Sigmoid colon (tissue), 7 donors: ENCODE measurements around the gene CYTH4. TPM values are rescaled to one million over a fixed set of nuclear protein-coding genes. Genes with fewer than 3 reads are reported as not detected.

Experiments
- DNase-seq: peaks from one replicate; pipeline ENCODE4 v3.0.0-alpha.2; 2019
- H3K27ac ChIP-seq, 4 donors: fragments of 200-600 bp; sonication (generic); one replicate each; pipeline ENCODE4 v1.5.1; 2016 to 2019; ENCODE audit warnings: mild to moderate bottlenecking in 1 of 4
- H3K27me3 ChIP-seq, 3 donors: fragments of 200-600 bp; sonication (generic); one replicate each; pipeline ENCODE4 v1.5.1; 2019; ENCODE audit warnings: mild to moderate bottlenecking in 1 of 3
- H3K36me3 ChIP-seq, 4 donors: fragments of 200-600 bp; sonication (generic); one replicate each; pipeline ENCODE4 v1.5.1; 2016 to 2019
- H3K4me1 ChIP-seq, 4 donors: fragments of 200-600 bp; sonication (generic); one replicate each; pipeline ENCODE4 v1.5.1; 2017 to 2019
- H3K4me3 ChIP-seq, 4 donors: fragments of 200-600 bp; sonication (generic); one replicate each; pipeline ENCODE4 v1.5.1; 2017 to 2019; ENCODE audit warnings: mild to moderate bottlenecking in 2 of 4, moderate library complexity in 1 of 4
- H3K9me3 ChIP-seq, 4 donors: fragments of 200-600 bp in 3 of 4; sonication (generic) in 3 of 4; one replicate each; pipeline versions ENCODE4 v1.5.1 to v1.6.1; 2013 to 2019
- EP300 ChIP-seq, 4 donors: sonication (generic); formaldehyde crosslinking; IDR thresholded peaks; one replicate each; pipeline ENCODE4 v1.6.1; 2017; ENCODE audit warnings: antibody characterized with exemption in 4 of 4
- POLR2A ChIP-seq, 2 donors: fragments of 450-650 bp; IDR thresholded peaks; one replicate each; pipeline ENCODE4 v1.6.1; 2016; ENCODE audit warnings: antibody characterized with exemption in 2 of 2, mild to moderate bottlenecking in 2 of 2, moderate library complexity in 2 of 2
- POLR2AphosphoS5 ChIP-seq, 4 donors: sonication (generic); formaldehyde crosslinking; IDR thresholded peaks; one replicate each; pipeline ENCODE4 v1.6.1; 2017; ENCODE audit warnings: antibody characterized with exemption in 4 of 4
- WGBS, 2 donors: extraction: QIAGEN DNeasy Blood & Tissue Kit; methylation state at CpG; one replicate each; pipeline ENCODE4 v1.1.7; 2013; 5-methylcytosine and 5-hydroxymethylcytosine counted together
- intact Hi-C: fragments of 100-400 bp; cut with DNase I; formaldehyde crosslinking; loops from one replicate; pipeline ENCODE4 v1.15.1; 2023
- polyA plus RNA-seq, 3 donors: library from polyadenylated mRNA; stranded (reverse); fragments of 200-250 nt; gene quantifications; one replicate each; pipeline ENCODE4 v1.2.3, GENCODE V29; 2013
- total RNA-seq, 4 donors: library from RNA; depleted of rRNA; stranded (reverse); fragments of >200 nt; gene quantifications; one replicate each; pipeline ENCODE4 v1.1.0, GENCODE V29; 2016
- TF ChIP-seq, protein P1 (sequence below), 4 experiments: fragments of 450-650 bp in 3 of 4; fragments of 200-600 bp in 1 of 4; IDR thresholded peaks; one replicate each; pipeline ENCODE4 v1.5.1; 2016 to 2019; ENCODE audit warnings: antibody characterized with exemption in 4 of 4, mild to moderate bottlenecking in 3 of 4, moderate library complexity in 2 of 4
- donor health status: healthy with polysubstance abuse.
- donor health status: Bipolar disorder and iron deficiency.
- donor health status: healthy.

The CYTH4 gene
- total and polyA plus RNA-seq, 7 donors = 4.2 to 22.0 (median 7.2) TPM

GRCh38 chr22:37279331-37280181 is 2.8 kb upstream of the CYTH4 start:
- WGBS, 2 donors = 69 to 71% methylated on average over 17 of the region's 17 CpGs
- Histone ChIP-seq H3K4me3 (no peak overlapping the region), H3K27me3 (peaks cover 0 to 73% (median 21%) of the 10 kb centered on the region in 3 donors), H3K36me3 (no peaks in the 10 kb centered on the region), H3K9me3 (no peaks in the 10 kb centered on the region), H3K27ac (no peak overlapping the region), H3K4me1 (peaks cover 0 to 2% (median 0%) of the 10 kb centered on the region in 4 donors)
- no peak for TF ChIP-seq POLR2A (IDR thresholded peaks at IDR 0.05)
- TF ChIP-seq POLR2AphosphoS5 (IDR thresholded peaks at IDR 0.05) = no peak
- TF ChIP-seq, protein P1, sequence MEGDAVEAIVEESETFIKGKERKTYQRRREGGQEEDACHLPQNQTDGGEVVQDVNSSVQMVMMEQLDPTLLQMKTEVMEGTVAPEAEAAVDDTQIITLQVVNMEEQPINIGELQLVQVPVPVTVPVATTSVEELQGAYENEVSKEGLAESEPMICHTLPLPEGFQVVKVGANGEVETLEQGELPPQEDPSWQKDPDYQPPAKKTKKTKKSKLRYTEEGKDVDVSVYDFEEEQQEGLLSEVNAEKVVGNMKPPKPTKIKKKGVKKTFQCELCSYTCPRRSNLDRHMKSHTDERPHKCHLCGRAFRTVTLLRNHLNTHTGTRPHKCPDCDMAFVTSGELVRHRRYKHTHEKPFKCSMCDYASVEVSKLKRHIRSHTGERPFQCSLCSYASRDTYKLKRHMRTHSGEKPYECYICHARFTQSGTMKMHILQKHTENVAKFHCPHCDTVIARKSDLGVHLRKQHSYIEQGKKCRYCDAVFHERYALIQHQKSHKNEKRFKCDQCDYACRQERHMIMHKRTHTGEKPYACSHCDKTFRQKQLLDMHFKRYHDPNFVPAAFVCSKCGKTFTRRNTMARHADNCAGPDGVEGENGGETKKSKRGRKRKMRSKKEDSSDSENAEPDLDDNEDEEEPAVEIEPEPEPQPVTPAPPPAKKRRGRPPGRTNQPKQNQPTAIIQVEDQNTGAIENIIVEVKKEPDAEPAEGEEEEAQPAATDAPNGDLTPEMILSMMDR (IDR thresholded peaks at IDR 0.05) = no peak
- no peak for TF ChIP-seq EP300 (IDR thresholded peaks at IDR 0.05)
- intact Hi-C loops = no loop called here
- no peak for DNase-seq

- H3K36me3 ChIP-seq = no peaks in the 10 kb centered on the region
- H3K4me3 ChIP-seq = no peak overlapping the region
- TF ChIP-seq EP300 (IDR thresholded peaks at IDR 0.05) (no peak), POLR2A (IDR thresholded peaks at IDR 0.05) (no peak), POLR2AphosphoS5 (IDR thresholded peaks at IDR 0.05) (no peak)
- TF ChIP-seq, protein P1 (IDR thresholded peaks at IDR 0.05) = no peak
- no peak overlapping the region for H3K27ac ChIP-seq
- H3K27me3 ChIP-seq = peaks cover 0 to 69% (median 19%) of the 10 kb centered on the region in 3 donors
- H3K9me3 ChIP-seq = no peaks in the 10 kb centered on the region
- intact Hi-C loops = no loop called here
- 94 to 95% methylated on average over 5 of the region's 5 CpGs for WGBS, 2 donors
- DNase-seq = no peak
- H3K4me1 ChIP-seq = peaks cover 0 to 6% (median 0%) of the 10 kb centered on the region in 4 donors
Observed at GRCh38 chr22:37280718-37281117, 1.6 kb upstream of the CYTH4 start.

DNA sequence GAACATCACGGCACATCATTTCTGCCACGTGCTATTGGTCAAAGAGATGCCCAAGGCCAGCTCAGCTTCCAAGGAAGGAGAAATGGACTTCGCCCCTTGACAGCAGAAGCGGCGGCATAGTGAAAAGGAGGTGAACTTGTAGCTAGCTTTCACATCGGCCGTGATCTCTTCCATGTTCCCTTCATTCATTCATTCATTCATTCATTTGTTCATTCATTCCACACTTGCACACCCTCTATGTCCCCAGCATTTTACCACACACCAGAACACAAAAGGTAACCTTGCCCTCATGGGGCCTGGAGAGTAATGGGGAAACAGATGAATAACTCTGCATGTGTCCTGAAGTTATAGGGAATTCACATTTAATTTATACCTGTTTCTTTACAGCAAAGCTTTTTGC is 1.1 kb upstream of the CYTH4 start:
- Histone ChIP-seq H3K27me3 (peaks cover 0 to 68% (median 19%) of the 10 kb centered on the region in 3 donors), H3K36me3 (no peaks in the 10 kb centered on the region), H3K4me3 (no peak overlapping the region), H3K4me1 (peaks cover 0 to 6% (median 0%) of the 10 kb centered on the region in 4 donors), H3K9me3 (no peaks in the 10 kb centered on the region), H3K27ac (no peak overlapping the region)
- intact Hi-C loops = no loop called here
- WGBS, 2 donors = 67 to 78% methylated on average over 7 of the region's 7 CpGs
- TF ChIP-seq POLR2AphosphoS5 (IDR thresholded peaks at IDR 0.05) (no peak), EP300 (IDR thresholded peaks at IDR 0.05) (no peak), POLR2A (IDR thresholded peaks at IDR 0.05) (no peak)
- TF ChIP-seq, protein P1 (IDR thresholded peaks at IDR 0.05) = no peak
- DNase-seq = no peak

- Histone ChIP-seq H3K4me3 (peak overlapping the region in 2 of 4 donors; percentile 21 to 42), H3K36me3 (no peaks in the 10 kb centered on the region), H3K27ac (peak overlapping the region in 1 of 4 donors; percentile 39), H3K27me3 (peaks cover 0 to 71% (median 19%) of the 10 kb centered on the region in 3 donors), H3K4me1 (peaks cover 0 to 6% (median 0%) of the 10 kb centered on the region in 4 donors), H3K9me3 (no peaks in the 10 kb centered on the region)
- no peak for DNase-seq
- no peak for TF ChIP-seq POLR2A (IDR thresholded peaks at IDR 0.05)
- TF ChIP-seq EP300 (IDR thresholded peaks at IDR 0.05) = no peak
- no peak for TF ChIP-seq POLR2AphosphoS5 (IDR thresholded peaks at IDR 0.05)
- TF ChIP-seq, protein P1 (IDR thresholded peaks at IDR 0.05) = no peak
- WGBS, 2 donors = 74% methylated on average over 12 of the region's 12 CpGs
- intact Hi-C loops = no loop called here
Observed at GRCh38 chr22:37281646-37282384, 493 bp upstream of the CYTH4 start.
